ENCODE data around the gene LMF1. TPM values are rescaled to one million over a fixed set of nuclear protein-coding genes. Genes with fewer than 3 reads are reported as not detected.

LMF1 gene
- total RNA-seq, 1 experiment from 2014 or later: 12.8 TPM

GRCh38 chr16:991345-991744, 20.6 kb upstream of the LMF1 start:
- RAD21 ChIA-PET (ENCODE audit: low non-redundant PET in 1 of 2, low total read pairs in 2 of 2, uncharacterized antibody in 2 of 2, unreplicated experiment in 2 of 2): no interaction called here
- Histone ChIP-seq H3K9me2 (ENCODE audit: insufficient read depth) (no peaks in the 10 kb centered on the region), H3K9ac (ENCODE audit: low read length) (no peak overlapping the region), H3K79me2 (ENCODE audit: insufficient read depth, low read length) (no peaks in the 10 kb centered on the region), H3K27me3 (ENCODE audit: insufficient read depth, low read length) (peaks cover 16% of the 10 kb centered on the region), H3K36me3 (ENCODE audit: control insufficient read depth in 1 of 2, insufficient read depth in 2 of 2, low read length in 2 of 2) (no peaks in the 10 kb centered on the region), H3K4me3 (replicated peaks in 1 of 2; ENCODE audit: low read depth in 1 of 2, low read length in 2 of 2) (no peak overlapping the region), H3K4me2 (ENCODE audit: low read length) (no peak overlapping the region), H3K9me3 (ENCODE audit: control insufficient read depth in 1 of 2, insufficient read depth in 1 of 2, low read depth in 1 of 2, low read length in 2 of 2) (no peaks in the 10 kb centered on the region), H4K20me1 (ENCODE audit: insufficient read depth) (no peaks in the 10 kb centered on the region), H3K27ac (ENCODE audit: low read depth, low read length) (no peak overlapping the region), H2AFZ (ENCODE audit: low read depth, low read length, poor library complexity, severe bottlenecking) (no peak overlapping the region), H3K4me1 (ENCODE audit: control insufficient read depth in 1 of 2, insufficient read depth in 2 of 2, low read length in 2 of 2) (peaks cover 0 to 5% of the 10 kb centered on the region in 2 experiments; a peak in 1 of 4 replicates)
- DNase-seq (ENCODE audit: low read depth, low spot score): no peak
- POLR2A ChIA-PET: no interaction called here
- TF ChIP-seq ZFX (IDR thresholded peaks at IDR 0.05): no peak
- TF ChIP-seq, protein P1, sequence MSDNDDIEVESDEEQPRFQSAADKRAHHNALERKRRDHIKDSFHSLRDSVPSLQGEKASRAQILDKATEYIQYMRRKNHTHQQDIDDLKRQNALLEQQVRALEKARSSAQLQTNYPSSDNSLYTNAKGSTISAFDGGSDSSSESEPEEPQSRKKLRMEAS (IDR thresholded peaks at IDR 0.05): no peak
- TF ChIP-seq POLR2AphosphoS5 (IDR thresholded peaks at IDR 0.05; ENCODE audit: low read depth, low read length): no peak
- no peak for TF ChIP-seq EZH2phosphoT487 (IDR thresholded peaks at IDR 0.05; ENCODE audit: borderline replicate concordance)
- no peak for TF ChIP-seq SIN3A (IDR thresholded peaks at IDR 0.05; ENCODE audit: low read depth)
- no peak for TF ChIP-seq JUND (IDR thresholded peaks at IDR 0.05)
- no peak for TF ChIP-seq EGR1 (IDR thresholded peaks at IDR 0.05; ENCODE audit: low read depth)
- no peak for TF ChIP-seq FOSL1 (IDR thresholded peaks at IDR 0.05; ENCODE audit: low read depth)
- TF ChIP-seq, protein P2, sequence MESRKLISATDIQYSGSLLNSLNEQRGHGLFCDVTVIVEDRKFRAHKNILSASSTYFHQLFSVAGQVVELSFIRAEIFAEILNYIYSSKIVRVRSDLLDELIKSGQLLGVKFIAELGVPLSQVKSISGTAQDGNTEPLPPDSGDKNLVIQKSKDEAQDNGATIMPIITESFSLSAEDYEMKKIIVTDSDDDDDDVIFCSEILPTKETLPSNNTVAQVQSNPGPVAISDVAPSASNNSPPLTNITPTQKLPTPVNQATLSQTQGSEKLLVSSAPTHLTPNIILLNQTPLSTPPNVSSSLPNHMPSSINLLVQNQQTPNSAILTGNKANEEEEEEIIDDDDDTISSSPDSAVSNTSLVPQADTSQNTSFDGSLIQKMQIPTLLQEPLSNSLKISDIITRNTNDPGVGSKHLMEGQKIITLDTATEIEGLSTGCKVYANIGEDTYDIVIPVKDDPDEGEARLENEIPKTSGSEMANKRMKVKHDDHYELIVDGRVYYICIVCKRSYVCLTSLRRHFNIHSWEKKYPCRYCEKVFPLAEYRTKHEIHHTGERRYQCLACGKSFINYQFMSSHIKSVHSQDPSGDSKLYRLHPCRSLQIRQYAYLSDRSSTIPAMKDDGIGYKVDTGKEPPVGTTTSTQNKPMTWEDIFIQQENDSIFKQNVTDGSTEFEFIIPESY (IDR thresholded peaks at IDR 0.05; ENCODE audit: extremely low read depth, insufficient replicate concordance, low read length): no peak
- TF ChIP-seq, protein P3, sequence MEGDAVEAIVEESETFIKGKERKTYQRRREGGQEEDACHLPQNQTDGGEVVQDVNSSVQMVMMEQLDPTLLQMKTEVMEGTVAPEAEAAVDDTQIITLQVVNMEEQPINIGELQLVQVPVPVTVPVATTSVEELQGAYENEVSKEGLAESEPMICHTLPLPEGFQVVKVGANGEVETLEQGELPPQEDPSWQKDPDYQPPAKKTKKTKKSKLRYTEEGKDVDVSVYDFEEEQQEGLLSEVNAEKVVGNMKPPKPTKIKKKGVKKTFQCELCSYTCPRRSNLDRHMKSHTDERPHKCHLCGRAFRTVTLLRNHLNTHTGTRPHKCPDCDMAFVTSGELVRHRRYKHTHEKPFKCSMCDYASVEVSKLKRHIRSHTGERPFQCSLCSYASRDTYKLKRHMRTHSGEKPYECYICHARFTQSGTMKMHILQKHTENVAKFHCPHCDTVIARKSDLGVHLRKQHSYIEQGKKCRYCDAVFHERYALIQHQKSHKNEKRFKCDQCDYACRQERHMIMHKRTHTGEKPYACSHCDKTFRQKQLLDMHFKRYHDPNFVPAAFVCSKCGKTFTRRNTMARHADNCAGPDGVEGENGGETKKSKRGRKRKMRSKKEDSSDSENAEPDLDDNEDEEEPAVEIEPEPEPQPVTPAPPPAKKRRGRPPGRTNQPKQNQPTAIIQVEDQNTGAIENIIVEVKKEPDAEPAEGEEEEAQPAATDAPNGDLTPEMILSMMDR (IDR thresholded peaks at IDR 0.05 in 2 of 3, conservative IDR thresholded peaks at IDR 0.05 in 1 of 3; ENCODE audit: borderline replicate concordance in 1 of 3, insufficient read depth in 1 of 3, low read depth in 2 of 3, low read length in 2 of 3): no peak
- TF ChIP-seq TCF7L2 (IDR thresholded peaks at IDR 0.05; ENCODE audit: borderline replicate concordance, extremely low read depth, insufficient read depth, insufficient read length): no peak
- TF ChIP-seq CBX3 (IDR thresholded peaks at IDR 0.05; ENCODE audit: low read depth): no peak
- TF ChIP-seq EZH2 (IDR thresholded peaks at IDR 0.05): no peak
- no peak for TF ChIP-seq POLR2A (IDR thresholded peaks at IDR 0.05; ENCODE audit: borderline replicate concordance, extremely low read depth, insufficient read depth, insufficient read length)
- no peak for TF ChIP-seq YY1 (IDR thresholded peaks at IDR 0.05; ENCODE audit: extremely low read depth, insufficient replicate concordance, low read depth, low read length)
- TF ChIP-seq ATF3 (IDR thresholded peaks at IDR 0.05): no peak
- TF ChIP-seq SRF (IDR thresholded peaks at IDR 0.05; ENCODE audit: low read depth): no peak
- no peak for TF ChIP-seq ELF1 (IDR thresholded peaks at IDR 0.05; ENCODE audit: borderline replicate concordance, low read depth)
- TF ChIP-seq RAD21 (IDR thresholded peaks at IDR 0.05; ENCODE audit: low read depth): no peak
- TF ChIP-seq ZNF274 (IDR thresholded peaks at IDR 0.05; ENCODE audit: low read depth, low read length): no peak
- no TSS peak for BruUV-seq (replicated peaks)
- CTCF ChIA-PET: interaction anchor here (1.0 kb wide), 1 partner anchor 9 kb away, joined by 4 read pairs; no protein-coding TSS in a partner anchor
- no peak for ATAC-seq
- intact Hi-C loops (cut with micrococcal nuclease): no loop called here

All from HCT116 (cell line).